Activated naive CD4-positive, alpha-beta T cell treated with Interleukin-2 at 50 U/mL for 16 hours (primary cell): ENCODE data around the gene LRRC38.
"Not testable (repeated sequence)": the region's sequence is repeated elsewhere in the genome, so short reads cannot be mapped to it uniquely, and the experiment has no call there.

ENCODE experiments used
- DNase-seq: peaks from one replicate; pipeline ENCODE4 v3.0.0-alpha.2; 2020

Gene LRRC38

DNA sequence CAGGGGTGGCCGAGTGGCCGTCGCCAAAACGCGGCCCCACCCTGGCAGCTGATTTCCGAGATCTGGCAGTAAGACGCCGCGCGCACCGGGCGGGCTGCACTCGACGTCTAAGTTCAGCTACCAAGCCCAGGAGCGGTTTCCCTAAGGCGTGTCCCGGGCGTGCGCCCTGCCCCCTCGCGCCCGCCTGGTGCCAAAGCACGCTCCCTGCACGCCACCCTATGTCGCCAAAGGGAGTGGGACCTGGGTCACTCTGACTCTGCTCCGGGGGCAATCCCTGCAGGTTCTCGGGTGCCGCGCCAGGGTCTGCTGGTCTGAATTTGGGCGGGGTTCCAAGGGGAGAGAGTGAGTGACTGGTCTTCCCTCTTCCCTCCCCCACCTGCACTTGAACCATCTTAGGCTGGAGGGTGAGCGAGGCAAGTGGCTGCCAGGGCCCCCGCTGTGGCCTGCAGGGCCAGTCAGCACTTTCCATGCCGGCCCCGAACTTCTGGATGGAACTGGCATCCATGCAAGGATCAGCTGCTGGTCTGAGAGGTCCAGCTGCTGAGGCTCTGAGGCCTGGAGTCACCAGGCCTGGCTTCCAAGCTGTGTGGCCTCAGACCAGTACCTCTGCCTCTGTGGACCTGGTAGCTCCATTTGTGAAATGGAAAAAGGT, at the start of gene LRRC38:
LRRC38 (minus strand) TSS at position 109 of the 652 bp plus-strand sequence. CDS start 410 bp downstream, outside the sequence.
- no peak for DNase-seq

GRCh38 chr1:13562981-13563380, 49.2 kb upstream of the LRRC38 start:
- DNase-seq = not testable (repeated sequence)

GRCh38 chr1:13560541-13560940, 46.7 kb upstream of the LRRC38 start:
- no peak for DNase-seq

DNA sequence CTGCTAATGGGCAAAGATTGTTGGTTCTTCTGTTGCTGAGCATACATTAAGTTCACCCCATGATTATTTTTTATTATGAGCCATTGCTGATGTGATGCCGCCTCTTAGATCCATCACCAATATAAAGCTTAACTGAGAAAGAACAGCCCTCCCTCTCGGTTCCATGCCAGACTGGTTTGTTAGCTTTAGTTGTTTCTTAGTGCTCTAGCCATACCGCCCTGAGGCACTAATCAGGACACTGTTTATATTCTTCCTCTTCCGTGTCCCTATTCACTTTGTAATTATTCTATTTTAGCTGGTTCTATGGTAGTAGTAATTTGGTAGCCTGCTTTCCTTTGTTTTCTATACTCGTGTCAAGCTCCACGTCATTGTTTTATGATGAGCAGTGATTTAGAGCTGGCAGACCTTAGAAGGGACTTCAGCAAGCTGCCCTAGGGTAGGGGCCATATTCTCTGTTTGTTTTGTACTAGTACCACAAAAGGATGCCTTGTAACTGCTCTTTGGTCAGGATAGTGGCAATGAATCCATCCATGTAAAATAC, 42.5 kb upstream of the LRRC38 start:
- no peak for DNase-seq

DNA sequence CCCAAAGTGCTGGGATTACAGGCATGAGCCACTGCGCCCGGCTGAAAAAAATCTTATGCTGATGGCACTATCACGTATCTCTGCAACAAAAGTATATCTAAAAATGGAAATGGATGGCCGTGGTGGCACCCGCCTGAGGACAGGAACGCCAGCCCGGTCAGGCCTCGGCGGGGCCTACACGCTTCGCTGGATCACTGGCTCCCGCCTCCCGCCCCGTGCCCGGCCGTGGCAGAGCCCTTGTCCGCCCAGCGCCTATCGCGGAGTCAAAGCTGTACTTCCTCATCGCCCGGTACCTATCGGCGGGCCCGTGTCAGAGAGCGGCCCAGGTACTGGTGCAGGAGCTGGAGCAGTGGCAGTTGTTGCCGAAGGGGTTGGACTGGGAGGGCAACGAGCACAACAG, 41.0 kb upstream of the LRRC38 start:
- no peak for DNase-seq

- no peak for DNase-seq
Observed at GRCh38 chr1:13550663-13551062, 36.9 kb upstream of the LRRC38 start.

GRCh38 chr1:13549521-13549920, 35.7 kb upstream of the LRRC38 start:
- no peak for DNase-seq

DNA sequence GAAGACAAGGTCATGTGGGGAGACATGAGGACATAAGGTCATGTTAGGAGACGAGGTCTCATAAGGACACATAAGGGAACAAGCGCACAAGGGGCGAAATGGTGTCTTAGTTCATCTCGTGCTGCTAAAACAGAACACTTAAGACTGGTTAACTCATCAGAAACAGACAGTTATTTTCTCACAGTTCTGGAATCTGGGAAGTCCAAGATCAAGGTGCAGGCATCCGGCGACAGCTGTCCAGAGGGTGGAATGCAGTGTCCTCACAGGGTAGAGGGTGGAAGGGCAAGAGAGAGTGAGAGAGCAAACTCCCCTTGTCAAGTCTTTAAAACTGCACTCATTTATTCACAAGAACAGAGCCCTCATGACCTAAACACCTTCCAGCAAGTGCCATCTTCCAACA, 35.2 kb upstream of the LRRC38 start:
- no peak for DNase-seq

- no peak for DNase-seq
Observed at GRCh38 chr1:13548281-13548680, 34.5 kb upstream of the LRRC38 start.

DNA sequence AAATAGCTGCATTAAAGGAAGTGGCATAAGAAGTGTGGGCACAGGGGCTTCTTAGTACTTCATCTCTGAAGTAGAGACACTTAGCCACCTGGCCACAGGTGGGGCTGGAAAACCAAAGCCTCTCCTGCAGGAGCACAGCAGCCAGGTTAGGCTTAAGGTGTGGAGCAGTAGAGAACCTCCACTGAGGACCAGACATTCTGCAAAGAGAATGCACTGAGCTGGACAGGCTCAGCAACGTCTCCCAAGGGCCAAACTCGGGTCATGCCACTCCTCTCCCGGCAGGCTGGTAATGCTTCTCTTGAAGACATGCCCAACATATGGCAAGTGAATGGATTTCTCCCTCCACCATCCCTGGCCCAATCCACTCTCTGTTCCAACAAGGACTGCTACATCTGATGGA, 33.0 kb upstream of the LRRC38 start:
- DNase-seq = no peak

DNA sequence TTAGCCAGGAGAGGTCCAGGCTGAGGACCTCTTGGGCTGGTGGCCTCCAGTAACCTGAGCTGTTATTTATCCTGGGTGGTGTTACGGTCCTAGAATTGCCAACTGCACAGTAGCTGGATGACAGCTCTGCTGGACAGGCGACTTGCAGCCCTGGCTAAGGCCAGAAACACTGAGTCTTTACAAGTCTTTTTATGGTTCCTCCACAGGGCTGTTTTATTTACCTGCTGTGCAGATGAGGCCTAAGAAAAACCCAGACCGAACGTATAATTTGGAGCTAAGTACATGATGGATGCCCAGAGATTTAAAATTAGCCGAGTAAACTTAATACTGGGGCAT, 30.4 kb upstream of the LRRC38 start:
- DNase-seq = no peak

GRCh38 chr1:13543451-13544220, 29.8 kb upstream of the LRRC38 start:
- no peak for DNase-seq

- DNase-seq = no peak
Observed at GRCh38 chr1:13541435-13542215, 27.8 kb upstream of the LRRC38 start.

DNA sequence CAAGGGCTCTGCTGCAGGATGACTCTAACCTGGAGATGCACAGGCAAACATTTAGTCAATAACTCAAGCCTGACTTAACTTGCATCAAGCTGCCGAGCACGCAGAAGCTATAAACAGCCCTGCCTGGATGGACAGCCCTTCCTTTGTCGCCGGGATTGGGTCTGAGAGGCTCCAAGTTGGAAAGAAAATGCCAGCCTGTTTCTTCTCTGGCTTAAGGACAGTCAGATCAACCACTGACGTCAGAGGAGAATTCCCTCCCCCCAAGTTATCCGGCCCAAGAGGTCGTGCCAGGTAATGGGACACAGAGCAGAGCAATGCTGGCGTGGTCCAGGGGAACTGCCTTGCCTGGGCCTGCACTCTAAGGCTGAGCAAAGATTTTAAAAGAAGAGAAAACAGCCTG, 27.1 kb upstream of the LRRC38 start:
- DNase-seq = no peak

DNA sequence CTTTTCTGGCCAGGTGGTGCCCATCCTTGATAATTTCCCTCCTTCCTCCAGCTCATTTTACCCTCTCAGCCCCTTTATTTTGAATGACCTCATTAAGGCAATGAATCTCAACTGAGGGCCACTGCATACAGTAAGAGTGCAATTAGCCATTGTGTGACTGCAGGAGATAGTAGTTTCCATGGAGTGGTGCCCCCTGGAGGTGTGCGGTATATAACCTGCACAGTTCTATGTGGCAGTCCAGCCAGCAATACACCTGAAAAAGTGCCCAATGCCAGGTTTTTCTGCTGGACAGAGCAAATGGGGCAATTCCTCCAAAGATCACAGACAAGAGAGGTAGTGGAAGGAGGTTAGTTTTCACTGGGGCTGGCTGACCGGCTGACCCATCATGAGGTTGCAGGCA, 25.9 kb upstream of the LRRC38 start:
- DNase-seq = no peak

GRCh38 chr1:13538832-13539231, 25.0 kb upstream of the LRRC38 start:
- no peak for DNase-seq

GRCh38 chr1:13536571-13536970, 22.8 kb upstream of the LRRC38 start:
- DNase-seq = no peak

DNA sequence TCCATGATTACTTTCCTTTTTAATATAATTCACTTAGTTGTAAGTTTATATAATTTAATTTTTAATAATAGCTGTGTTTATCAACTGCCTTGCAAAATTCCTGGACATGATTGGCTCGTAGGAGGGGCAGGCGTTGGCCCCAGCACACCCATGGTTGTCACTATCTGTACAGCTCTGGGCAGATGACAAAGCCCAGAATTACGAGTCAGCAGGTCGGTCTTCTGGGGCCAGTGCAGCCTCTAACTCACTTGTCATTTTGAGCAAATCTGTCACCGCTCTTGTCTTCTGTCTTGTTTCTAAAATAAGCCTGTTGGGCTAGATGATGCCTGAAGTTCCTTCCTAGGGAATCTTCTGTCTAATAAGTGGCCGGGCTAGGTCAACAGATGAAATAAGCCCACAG, 21.4 kb upstream of the LRRC38 start:
- no peak for DNase-seq

DNA sequence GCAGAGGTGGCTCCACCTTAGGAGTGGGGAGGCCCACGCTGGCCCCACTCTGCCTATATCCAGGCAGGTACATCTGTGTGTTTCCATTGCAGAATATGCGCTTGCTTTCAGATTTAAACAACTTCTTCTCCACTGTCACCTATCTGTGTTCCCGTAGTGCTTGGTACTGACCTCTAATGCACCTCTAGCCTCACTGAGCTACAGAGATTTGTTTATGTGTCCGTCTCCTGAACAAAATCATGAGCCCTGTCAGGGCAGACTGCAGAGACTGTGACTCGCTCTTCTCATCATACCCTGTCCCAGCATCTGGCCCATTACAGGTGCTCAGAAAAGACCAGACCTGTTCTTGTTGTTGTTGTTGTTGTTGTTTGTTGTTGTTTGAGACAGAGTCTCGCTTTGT, 14.5 kb upstream of the LRRC38 start:
- DNase-seq = no peak

DNA sequence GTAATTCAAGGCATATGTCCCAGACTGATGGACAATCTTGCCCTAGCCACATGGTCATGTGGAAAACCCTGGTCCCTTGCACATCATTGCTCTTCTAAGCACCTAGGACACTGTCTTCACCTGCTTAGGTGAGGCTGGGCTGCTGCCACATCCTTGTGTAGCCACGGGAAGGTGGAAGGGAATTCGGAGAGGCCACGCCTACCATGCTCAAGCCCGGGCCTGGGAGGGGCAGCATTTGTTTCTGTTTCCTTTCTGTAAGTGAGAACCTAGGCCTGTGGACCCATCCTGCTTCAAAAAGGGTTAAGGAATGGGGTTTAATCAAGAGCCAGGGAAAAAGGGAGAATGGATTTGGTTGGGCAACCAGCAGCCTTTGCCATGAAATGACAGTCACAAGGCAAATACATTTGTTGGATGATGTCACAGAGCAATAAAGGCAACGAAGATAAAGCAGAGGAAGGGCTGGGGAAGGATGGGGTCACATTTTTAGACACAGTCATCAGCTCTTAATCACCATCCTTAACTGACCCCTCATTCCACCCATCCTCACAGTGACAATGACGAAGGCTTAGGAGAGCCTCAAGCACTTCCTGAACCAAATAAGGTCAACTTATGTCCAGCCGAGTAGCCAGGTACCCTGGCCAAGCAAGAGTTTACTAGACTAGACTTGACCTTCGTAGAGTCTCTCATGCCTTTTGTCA, 10.1 kb upstream of the LRRC38 start:
- no peak for DNase-seq

DNA sequence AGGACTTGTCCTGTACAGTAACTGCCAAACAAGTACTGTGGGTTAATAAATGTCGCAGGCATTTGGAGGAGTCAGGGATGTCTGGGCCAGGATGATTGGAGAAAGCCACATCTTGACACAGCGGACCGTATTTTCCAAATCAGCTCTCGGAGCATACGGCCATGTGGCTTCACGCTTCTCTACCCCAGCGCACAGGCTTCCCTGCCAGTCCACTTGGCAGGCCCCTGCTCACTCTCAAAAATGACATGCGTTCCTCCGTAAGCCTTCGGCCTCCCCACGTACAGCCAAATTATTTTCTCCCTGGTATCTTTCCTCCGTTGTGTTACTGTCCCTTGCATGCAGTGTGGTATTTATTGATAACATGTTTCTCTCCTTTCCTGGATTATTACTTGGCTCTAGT, 7.2 kb upstream of the LRRC38 start:
- DNase-seq = no peak

GRCh38 chr1:13517193-13517812, 3.5 kb upstream of the LRRC38 start:
- DNase-seq = no peak

DNA sequence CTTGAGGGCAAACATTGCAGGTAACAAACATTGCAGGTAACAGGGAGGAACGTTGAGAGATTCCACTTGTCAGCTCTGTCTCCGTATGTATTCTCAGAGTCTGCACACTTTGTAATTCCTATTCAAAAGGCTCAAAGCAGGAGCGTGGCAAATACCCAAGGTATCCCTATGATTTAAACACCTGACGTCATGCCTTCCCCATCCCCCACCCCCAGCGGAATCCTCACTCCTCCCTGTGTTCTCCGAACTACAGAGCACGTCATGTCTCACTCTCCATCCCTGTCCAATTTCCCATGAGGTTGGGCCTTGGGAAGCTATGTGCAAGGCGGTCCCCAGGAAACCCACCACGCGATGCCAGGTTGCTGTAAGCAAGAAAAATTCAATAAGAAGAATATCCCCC, 2.8 kb upstream of the LRRC38 start:
- DNase-seq = no peak
